Caco-2 (cell line): Measurements from ENCODE around the gene PCYOX1L. TPM values are rescaled to one million over a fixed set of nuclear protein-coding genes. Genes with fewer than 3 reads are reported as not detected.

Source experiments
- BruUV-seq: library from RNA; stranded (reverse); fragments of 400-500 nt; replicated peaks from 2 replicates; lab custom pipeline; 2021; lab: Mats Ljungman, UMichigan
- CTCF ChIA-PET: fragments of 300-600 bp; sonication (Branson Sonifier 250); formaldehyde crosslinking; loops from one replicate; lab custom pipeline; 2022; ENCODE audit warnings: antibody characterized with exemption; lab: Charles Lee
- POLR2A ChIA-PET: fragments of 300-600 bp; sonication (Branson Sonifier 250); formaldehyde crosslinking; loops from one replicate; lab custom pipeline; 2022; ENCODE audit warnings: antibody characterized with exemption; lab: Charles Lee
- DNase-seq, 2 experiments: peaks; one replicate each; pipeline versions ENCODE4 v3.0.0 to v3.0.0-alpha.2; 2020 to 2022
- H3K27me3 ChIP-seq: replicated peaks from 2 replicates; pipeline ENCODE4 v1.6.0; 2011; ENCODE audit warnings: low read length; ENCODE audit not compliant: control insufficient read depth, insufficient read depth
- H3K36me3 ChIP-seq: 2 replicates; pipeline ENCODE4 v1.5.1; 2011; ENCODE audit warnings: low read length; ENCODE audit not compliant: control insufficient read depth, insufficient read depth
- H3K4me1 ChIP-seq: fragments of 250-450 bp; sonication (Bioruptor Pico); 2 replicates; pipeline ENCODE4 v1.5.1; 2020; ENCODE audit warnings: mild to moderate bottlenecking
- H3K4me3 ChIP-seq: 2 replicates; pipeline ENCODE4 v1.5.1; 2011; ENCODE audit warnings: low read depth, mild to moderate bottlenecking, control low read depth, low read length
- H3K9me3 ChIP-seq: fragments of 250-450 bp; sonication (Bioruptor Pico); 2 replicates; pipeline ENCODE4 v1.5.1; 2020; ENCODE audit warnings: mild to moderate bottlenecking, moderate library complexity
- H3K27ac Mint-ChIP-seq: one replicate; pipeline ENCODE4 v1.8.0; 2022; ENCODE audit warnings: mixed read lengths; ENCODE audit not compliant: unreplicated experiment
- H3K27me3 Mint-ChIP-seq: one replicate; pipeline ENCODE4 v1.8.0; 2022; ENCODE audit warnings: mixed read lengths; ENCODE audit not compliant: insufficient read depth, unreplicated experiment
- H3K36me3 Mint-ChIP-seq: one replicate; pipeline ENCODE4 v1.8.0; 2022; ENCODE audit warnings: mild to moderate bottlenecking, mixed read lengths; ENCODE audit not compliant: insufficient read depth, unreplicated experiment
- H3K4me1 Mint-ChIP-seq: one replicate; pipeline ENCODE4 v1.8.0; 2022; ENCODE audit warnings: low read depth, mixed read lengths; ENCODE audit not compliant: unreplicated experiment
- H3K4me3 Mint-ChIP-seq: one replicate; pipeline ENCODE4 v1.8.0; 2022; ENCODE audit warnings: mild to moderate bottlenecking, moderate library complexity, mixed read lengths; ENCODE audit not compliant: unreplicated experiment
- H3K9me3 Mint-ChIP-seq: one replicate; pipeline ENCODE4 v1.8.0; 2022; ENCODE audit warnings: mixed read lengths; ENCODE audit not compliant: unreplicated experiment
- intact Hi-C: fragments of 100-400 bp; cut with micrococcal nuclease; formaldehyde crosslinking; loops from one replicate; pipeline ENCODE4 v1.10.0; 2022; ENCODE audit not compliant: unreplicated experiment
- total RNA-seq: library from RNA; stranded (reverse); gene quantifications from 2 replicates; pipeline ENCODE4 v1.2.3, GENCODE V29; 2022
- TF ChIP-seq, protein P1 (sequence below), 2 experiments: fragments of 200-600 bp in 1 of 2; IDR thresholded peaks; 1 replicate in 1 of 2; 2 replicates in 1 of 2; pipeline versions ENCODE4 v1.5.1 to v1.8.0; 2011 to 2022; ENCODE audit warnings: antibody characterized with exemption in 1 of 2, control low read depth in 1 of 2, inconsistent platforms in 1 of 2, low read depth in 1 of 2, low read length in 1 of 2, mild to moderate bottlenecking in 1 of 2, moderate library complexity in 1 of 2; ENCODE audit not compliant: insufficient read depth in 1 of 2, severe bottlenecking in 1 of 2, unreplicated experiment in 1 of 2

The PCYOX1L gene
- total RNA-seq, 1 experiment from 2014 or later: 10.4 TPM

DNA sequence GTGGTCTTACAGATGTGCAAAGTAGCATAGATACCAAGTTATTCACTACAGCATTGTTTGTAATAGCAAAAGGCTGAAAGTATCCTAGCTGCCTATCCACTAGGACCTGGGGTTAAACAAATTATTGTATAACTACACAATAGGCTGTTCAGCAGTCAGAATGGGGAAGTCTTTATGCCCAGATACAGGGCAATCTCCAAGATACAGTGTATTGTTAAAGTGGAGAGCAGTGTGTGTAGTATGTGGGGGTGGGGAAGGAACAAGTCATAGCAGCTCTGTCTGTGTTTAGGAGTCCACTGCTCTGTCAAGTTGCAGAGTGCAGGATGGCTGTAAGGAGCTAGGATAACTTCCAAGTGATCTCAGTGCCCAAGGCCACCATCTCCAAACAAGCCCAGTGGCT lies 5.5 kb downstream of the PCYOX1L start:
- ChIA-PET POLR2A (no interaction called here), CTCF (no interaction called here)
- H3K9me3 ChIP-seq: no peaks in the 10 kb centered on the region
- Mint-ChIP-seq H3K27me3 (no peaks in the 10 kb centered on the region), H3K4me1 (no peaks in the 10 kb centered on the region), H3K9me3 (no peaks in the 10 kb centered on the region), H3K4me3 (no peak overlapping the region), H3K27ac (no peak overlapping the region), H3K36me3 (no peaks in the 10 kb centered on the region)
- TF ChIP-seq, protein P1, sequence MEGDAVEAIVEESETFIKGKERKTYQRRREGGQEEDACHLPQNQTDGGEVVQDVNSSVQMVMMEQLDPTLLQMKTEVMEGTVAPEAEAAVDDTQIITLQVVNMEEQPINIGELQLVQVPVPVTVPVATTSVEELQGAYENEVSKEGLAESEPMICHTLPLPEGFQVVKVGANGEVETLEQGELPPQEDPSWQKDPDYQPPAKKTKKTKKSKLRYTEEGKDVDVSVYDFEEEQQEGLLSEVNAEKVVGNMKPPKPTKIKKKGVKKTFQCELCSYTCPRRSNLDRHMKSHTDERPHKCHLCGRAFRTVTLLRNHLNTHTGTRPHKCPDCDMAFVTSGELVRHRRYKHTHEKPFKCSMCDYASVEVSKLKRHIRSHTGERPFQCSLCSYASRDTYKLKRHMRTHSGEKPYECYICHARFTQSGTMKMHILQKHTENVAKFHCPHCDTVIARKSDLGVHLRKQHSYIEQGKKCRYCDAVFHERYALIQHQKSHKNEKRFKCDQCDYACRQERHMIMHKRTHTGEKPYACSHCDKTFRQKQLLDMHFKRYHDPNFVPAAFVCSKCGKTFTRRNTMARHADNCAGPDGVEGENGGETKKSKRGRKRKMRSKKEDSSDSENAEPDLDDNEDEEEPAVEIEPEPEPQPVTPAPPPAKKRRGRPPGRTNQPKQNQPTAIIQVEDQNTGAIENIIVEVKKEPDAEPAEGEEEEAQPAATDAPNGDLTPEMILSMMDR (IDR thresholded peaks at IDR 0.05; ENCODE audit: insufficient read depth in 1 of 2, low read depth in 1 of 2, low read length in 1 of 2, severe bottlenecking in 1 of 2, unreplicated experiment in 1 of 2): no peak
- no peak for DNase-seq
- no peaks in the 10 kb centered on the region for H3K36me3 ChIP-seq
- no TSS peak for BruUV-seq
- no peaks in the 10 kb centered on the region for H3K27me3 ChIP-seq
- intact Hi-C loops: no loop called here
- peaks cover 4% of the 10 kb centered on the region; the same call in 1 of the 2 replicates for H3K4me1 ChIP-seq
- no peak overlapping the region for H3K4me3 ChIP-seq

DNA sequence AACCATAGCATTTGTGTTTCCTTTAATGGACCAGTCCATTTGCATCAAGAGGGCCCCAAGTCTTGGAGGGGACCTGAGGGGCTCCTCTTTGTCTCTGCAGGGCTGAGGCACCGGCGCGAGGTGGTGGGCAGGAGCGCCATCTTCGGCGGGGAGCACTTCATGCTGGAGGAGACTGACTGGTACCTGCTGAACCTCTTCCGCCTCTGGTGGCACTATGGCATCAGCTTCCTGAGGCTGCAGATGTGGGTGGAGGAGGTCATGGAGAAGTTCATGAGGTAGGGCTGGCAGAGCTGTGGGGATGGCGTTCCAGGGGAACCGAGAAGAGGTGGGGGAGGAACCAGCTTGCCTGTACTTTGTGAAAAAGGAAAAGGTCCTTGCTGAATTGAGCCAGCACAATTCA lies 6.1 kb downstream of the PCYOX1L start:
- Mint-ChIP-seq H3K36me3 (no peaks in the 10 kb centered on the region), H3K4me3 (no peak overlapping the region), H3K27ac (no peak overlapping the region), H3K4me1 (no peaks in the 10 kb centered on the region), H3K9me3 (no peaks in the 10 kb centered on the region), H3K27me3 (no peaks in the 10 kb centered on the region)
- Histone ChIP-seq H3K9me3 (no peaks in the 10 kb centered on the region), H3K4me3 (no peak overlapping the region), H3K4me1 (peaks cover 4% of the 10 kb centered on the region; the same call in 1 of the 2 replicates), H3K36me3 (no peaks in the 10 kb centered on the region), H3K27me3 (no peaks in the 10 kb centered on the region)
- POLR2A ChIA-PET: no interaction called here
- CTCF ChIA-PET: no interaction called here
- no peak for DNase-seq
- intact Hi-C loops: no loop called here
- TF ChIP-seq, protein P1 (IDR thresholded peaks at IDR 0.05; ENCODE audit: insufficient read depth in 1 of 2, low read depth in 1 of 2, low read length in 1 of 2, severe bottlenecking in 1 of 2, unreplicated experiment in 1 of 2): no peak
- no TSS peak for BruUV-seq

DNA sequence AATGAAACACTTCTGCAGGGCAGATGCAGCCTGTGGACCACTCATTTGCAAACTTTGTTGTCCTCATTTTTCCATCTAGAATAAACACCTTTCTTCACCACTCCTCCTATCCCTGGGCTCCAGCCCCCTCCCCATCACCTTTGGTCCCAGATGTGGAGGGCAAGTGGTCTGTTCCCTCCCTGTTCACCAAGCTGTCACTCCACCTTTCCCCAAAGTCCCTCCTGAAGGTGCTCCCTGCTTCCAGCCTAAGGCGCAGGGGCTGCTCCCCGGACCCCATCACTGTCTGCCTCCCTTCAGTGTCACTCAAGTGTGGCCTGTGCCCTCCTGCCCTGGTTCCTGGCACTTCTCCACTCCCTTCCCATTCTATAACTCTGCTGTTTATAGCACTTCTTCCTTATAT lies 6.9 kb downstream of the PCYOX1L start:
- CTCF ChIA-PET: no interaction called here
- POLR2A ChIA-PET: no interaction called here
- Mint-ChIP-seq H3K9me3 (no peaks in the 10 kb centered on the region), H3K27me3 (no peaks in the 10 kb centered on the region), H3K36me3 (no peaks in the 10 kb centered on the region), H3K27ac (no peak overlapping the region), H3K4me3 (no peak overlapping the region), H3K4me1 (no peaks in the 10 kb centered on the region)
- H3K9me3 ChIP-seq: no peaks in the 10 kb centered on the region
- no peak overlapping the region for H3K4me3 ChIP-seq
- BruUV-seq: no TSS peak
- DNase-seq: no peak
- intact Hi-C loops: no loop called here
- H3K27me3 ChIP-seq: no peaks in the 10 kb centered on the region
- TF ChIP-seq, protein P1 (IDR thresholded peaks at IDR 0.05; ENCODE audit: insufficient read depth in 1 of 2, low read depth in 1 of 2, low read length in 1 of 2, severe bottlenecking in 1 of 2, unreplicated experiment in 1 of 2): no peak
- H3K4me1 ChIP-seq: peaks cover 4% of the 10 kb centered on the region; the same call in 1 of the 2 replicates
- no peaks in the 10 kb centered on the region for H3K36me3 ChIP-seq
